ENCODE measurements around the gene DLL3. TPM values are rescaled to one million over a fixed set of nuclear protein-coding genes. Genes with fewer than 3 reads are reported as not detected.
"Not testable (repeated sequence)": the region's sequence is repeated elsewhere in the genome, so short reads cannot be mapped to it uniquely, and the experiment has no call there.

DLL3 gene
- total RNA-seq, 4 donors from 2014 or later, result 0.10 TPM; not detected in 3

- no peak for DNase-seq (ENCODE audit: low spot score in 2 of 2)
- H3K4me3 ChIP-seq (ENCODE audit: low read depth, poor library complexity, severe bottlenecking), result no peak overlapping the region
- 83 to 87% methylated on average over 29 to 32 of the region's 32 CpGs for WGBS, 2 donors
- TF ChIP-seq CTCF (IDR thresholded peaks at IDR 0.05), result no peak
- no peak for TF ChIP-seq POLR2A (IDR thresholded peaks at IDR 0.05)
- intact Hi-C loops (cut with DNase I; ENCODE audit: low total_unique reads), result no loop called here
Measured at GRCh38 chr19:39472746-39473442, 25.9 kb upstream of the DLL3 start.

DNA sequence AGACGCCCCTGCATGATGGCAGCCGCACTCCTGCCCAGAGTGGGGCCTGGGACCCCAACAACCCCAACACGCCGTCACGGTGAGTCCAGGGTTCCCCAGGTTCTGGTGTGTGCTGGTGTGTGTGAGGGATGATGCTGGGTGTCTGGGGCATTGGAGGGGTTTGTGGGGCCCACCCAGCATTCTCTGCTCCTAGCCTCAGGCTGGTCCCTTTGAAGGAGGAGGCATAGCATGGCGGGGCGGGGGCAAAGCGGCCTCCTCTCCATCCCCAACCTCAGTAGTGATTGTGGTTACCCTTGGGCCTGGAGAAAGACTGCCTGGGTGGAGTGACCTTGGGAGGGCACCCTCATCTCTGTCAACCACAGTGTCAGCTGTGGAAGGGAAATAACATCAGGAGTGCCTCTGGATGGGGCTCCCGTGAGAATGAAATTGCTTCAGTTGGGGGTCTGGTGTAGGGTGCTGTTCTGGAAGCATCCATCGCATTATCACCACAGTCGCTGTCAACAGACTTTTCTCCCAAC lies 25.2 kb upstream of the DLL3 start:
- H3K4me3 ChIP-seq (ENCODE audit: low read depth, poor library complexity, severe bottlenecking), result no peak overlapping the region
- no peak for DNase-seq (ENCODE audit: low spot score in 2 of 2)

GRCh38 chr19:39474139-39474620 lies 24.6 kb upstream of the DLL3 start:
- intact Hi-C loops (cut with DNase I; ENCODE audit: low total_unique reads), result no loop called here
- WGBS, 2 donors, result 44 to 60% methylated on average over 9 of the region's 9 CpGs
- no peak for TF ChIP-seq POLR2A (IDR thresholded peaks at IDR 0.05)
- TF ChIP-seq CTCF (IDR thresholded peaks at IDR 0.05), result no peak
- no peak overlapping the region for H3K4me3 ChIP-seq (ENCODE audit: low read depth, poor library complexity, severe bottlenecking)
- peak in 1 of 2 donors; percentile 90 for DNase-seq (ENCODE audit: low spot score in 2 of 2)

More for the DNA sequence above, 25.2 kb upstream of the DLL3 start:
- WGBS, 2 donors, result 85 to 91% methylated on average over 9 to 11 of the region's 11 CpGs
- TF ChIP-seq CTCF (IDR thresholded peaks at IDR 0.05) (no peak), POLR2A (IDR thresholded peaks at IDR 0.05) (no peak)
- intact Hi-C loops (cut with DNase I; ENCODE audit: low total_unique reads), result no loop called here

GRCh38 chr19:39475748-39476147 lies 23.0 kb upstream of the DLL3 start:
- WGBS, 2 donors, result 96 to 100% methylated on average over 2 of the region's 2 CpGs
- TF ChIP-seq POLR2A (IDR thresholded peaks at IDR 0.05) (no peak), CTCF (IDR thresholded peaks at IDR 0.05) (no peak)
- no peak overlapping the region for H3K4me3 ChIP-seq (ENCODE audit: low read depth, poor library complexity, severe bottlenecking)
- intact Hi-C loops (cut with DNase I; ENCODE audit: low total_unique reads), result no loop called here
- no peak for DNase-seq (ENCODE audit: low spot score in 2 of 2)

GRCh38 chr19:39479319-39479801 lies 19.4 kb upstream of the DLL3 start:
- H3K4me3 ChIP-seq (ENCODE audit: low read depth, poor library complexity, severe bottlenecking); DNase-seq (ENCODE audit: low spot score in 2 of 2); intact Hi-C loops (cut with DNase I; ENCODE audit: low total_unique reads): not testable (repeated sequence)
- 73 to 80% methylated on average over 11 of the region's 11 CpGs for WGBS, 2 donors

GRCh38 chr19:39479916-39480315 lies 18.8 kb upstream of the DLL3 start:
- no peak for DNase-seq (ENCODE audit: low spot score in 2 of 2)
- H3K4me3 ChIP-seq (ENCODE audit: low read depth, poor library complexity, severe bottlenecking), result no peak overlapping the region
- 34 to 43% methylated on average over 10 of the region's 10 CpGs for WGBS, 2 donors
- intact Hi-C loops (cut with DNase I; ENCODE audit: low total_unique reads), result no loop called here
- TF ChIP-seq CTCF (IDR thresholded peaks at IDR 0.05), result no peak
- TF ChIP-seq POLR2A (IDR thresholded peaks at IDR 0.05), result no peak

Data from lower leg skin (tissue), 4 donors.